ENCODE data around the gene KLRD1.
"Not testable (repeated sequence)": the region's sequence is repeated elsewhere in the genome, so short reads cannot be mapped to it uniquely, and the experiment has no call there.

KLRD1 gene

DNA sequence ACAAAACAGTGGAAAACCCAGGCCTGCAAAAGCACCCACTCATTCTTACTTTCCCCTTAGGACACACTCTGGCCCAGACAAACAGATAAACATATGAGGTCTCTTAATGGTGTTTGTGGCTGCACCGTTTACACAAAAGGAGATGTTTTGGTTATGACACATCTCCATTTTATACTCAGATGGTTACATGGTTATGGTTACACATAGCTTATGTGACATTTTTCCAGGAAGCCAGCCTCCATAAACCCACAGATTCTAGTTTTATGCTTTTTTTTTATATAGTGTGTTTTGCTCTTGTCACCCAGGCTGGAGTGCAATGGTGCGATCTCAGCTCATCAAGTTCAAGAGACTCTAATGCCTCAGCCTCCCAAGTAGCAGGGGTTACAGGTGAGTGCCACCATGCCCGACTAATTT, 3.5 kb upstream of the KLRD1 start:
- DNase-seq (ENCODE audit: extremely low read depth, low read depth): no peak
- TF ChIP-seq, protein P1, sequence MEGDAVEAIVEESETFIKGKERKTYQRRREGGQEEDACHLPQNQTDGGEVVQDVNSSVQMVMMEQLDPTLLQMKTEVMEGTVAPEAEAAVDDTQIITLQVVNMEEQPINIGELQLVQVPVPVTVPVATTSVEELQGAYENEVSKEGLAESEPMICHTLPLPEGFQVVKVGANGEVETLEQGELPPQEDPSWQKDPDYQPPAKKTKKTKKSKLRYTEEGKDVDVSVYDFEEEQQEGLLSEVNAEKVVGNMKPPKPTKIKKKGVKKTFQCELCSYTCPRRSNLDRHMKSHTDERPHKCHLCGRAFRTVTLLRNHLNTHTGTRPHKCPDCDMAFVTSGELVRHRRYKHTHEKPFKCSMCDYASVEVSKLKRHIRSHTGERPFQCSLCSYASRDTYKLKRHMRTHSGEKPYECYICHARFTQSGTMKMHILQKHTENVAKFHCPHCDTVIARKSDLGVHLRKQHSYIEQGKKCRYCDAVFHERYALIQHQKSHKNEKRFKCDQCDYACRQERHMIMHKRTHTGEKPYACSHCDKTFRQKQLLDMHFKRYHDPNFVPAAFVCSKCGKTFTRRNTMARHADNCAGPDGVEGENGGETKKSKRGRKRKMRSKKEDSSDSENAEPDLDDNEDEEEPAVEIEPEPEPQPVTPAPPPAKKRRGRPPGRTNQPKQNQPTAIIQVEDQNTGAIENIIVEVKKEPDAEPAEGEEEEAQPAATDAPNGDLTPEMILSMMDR (IDR thresholded peaks at IDR 0.05; ENCODE audit: low read depth, low read length): no peak

DNA sequence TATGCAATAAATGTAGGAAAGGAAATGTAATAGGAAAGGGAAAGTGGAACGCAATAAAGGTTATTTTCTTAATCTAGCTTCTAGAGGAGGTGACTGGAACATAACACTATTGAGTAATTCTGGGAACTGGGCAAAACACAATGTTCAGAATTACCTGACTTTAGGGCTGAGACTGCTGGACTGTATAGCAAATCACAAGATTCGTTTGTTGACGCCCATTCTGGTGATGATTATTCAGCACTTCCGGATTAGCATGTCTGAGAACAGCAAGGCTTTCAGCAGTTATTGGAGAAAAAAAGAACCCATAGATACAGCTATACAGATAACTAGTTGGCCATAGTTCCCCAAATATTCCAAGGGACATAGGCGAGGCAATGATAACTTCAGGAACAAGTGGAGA, 2.3 kb upstream of the KLRD1 start:
- TF ChIP-seq, protein P1 (IDR thresholded peaks at IDR 0.05; ENCODE audit: low read depth, low read length): no peak
- DNase-seq (ENCODE audit: extremely low read depth, low read depth): no peak

DNA sequence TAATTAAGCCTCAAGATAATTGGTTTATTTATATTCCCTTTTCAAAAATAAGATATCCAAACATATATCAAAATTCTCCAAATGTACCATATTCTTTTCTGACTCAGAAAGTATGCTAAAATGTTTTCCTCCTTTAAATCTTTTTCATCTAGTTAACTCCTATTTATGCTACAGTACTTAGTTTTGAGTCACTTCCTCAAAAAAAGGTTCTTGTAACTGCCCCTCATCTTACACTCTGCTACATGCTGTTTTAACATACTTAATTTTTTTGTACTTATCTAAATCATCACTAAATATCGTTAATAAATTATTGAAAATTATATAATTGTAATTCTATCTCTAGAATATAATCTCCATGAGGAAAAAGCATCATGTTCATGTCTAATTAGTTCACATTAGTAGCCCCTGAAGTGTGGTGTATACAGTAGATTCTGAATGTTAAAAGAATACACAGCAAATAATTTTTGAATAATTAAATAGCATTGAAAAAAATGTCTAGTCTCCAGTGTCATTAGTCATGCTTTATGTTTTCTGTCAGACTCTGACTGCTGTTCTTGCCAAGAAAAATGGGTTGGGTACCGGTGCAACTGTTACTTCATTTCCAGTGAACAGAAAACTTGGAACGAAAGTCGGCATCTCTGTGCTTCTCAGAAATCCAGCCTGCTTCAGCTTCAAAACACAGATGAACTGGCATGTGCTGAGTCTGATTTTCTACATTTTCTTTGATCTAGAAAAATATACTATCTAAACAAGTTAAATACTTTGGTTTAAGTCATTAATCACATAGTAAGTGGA, 3.5 kb downstream of the KLRD1 start:
- DNase-seq (ENCODE audit: extremely low read depth, low read depth): no peak
- TF ChIP-seq, protein P1 (IDR thresholded peaks at IDR 0.05; ENCODE audit: low read depth, low read length): no peak

DNA sequence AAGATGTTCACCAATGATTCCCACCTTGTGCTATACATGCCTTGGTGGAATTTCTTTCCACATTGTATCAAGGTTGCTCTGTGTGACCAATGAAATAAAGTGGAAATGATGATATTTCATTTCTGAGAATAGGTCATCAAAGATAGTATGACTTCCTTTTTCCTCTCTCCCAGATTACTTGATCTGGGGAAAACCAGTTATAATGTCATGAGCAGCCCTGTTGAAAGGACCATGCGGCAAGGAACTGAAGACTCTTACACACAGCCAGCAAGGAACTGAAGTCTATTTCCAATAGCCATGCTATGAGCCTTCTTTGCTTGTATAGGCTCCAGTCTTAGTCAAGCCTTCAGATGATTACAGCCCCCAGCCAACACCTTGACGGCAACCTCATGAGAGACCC, 11.7 kb downstream of the KLRD1 start:
- TF ChIP-seq, protein P1 (IDR thresholded peaks at IDR 0.05; ENCODE audit: low read depth, low read length): no peak
- DNase-seq (ENCODE audit: extremely low read depth, low read depth): no peak

DNA sequence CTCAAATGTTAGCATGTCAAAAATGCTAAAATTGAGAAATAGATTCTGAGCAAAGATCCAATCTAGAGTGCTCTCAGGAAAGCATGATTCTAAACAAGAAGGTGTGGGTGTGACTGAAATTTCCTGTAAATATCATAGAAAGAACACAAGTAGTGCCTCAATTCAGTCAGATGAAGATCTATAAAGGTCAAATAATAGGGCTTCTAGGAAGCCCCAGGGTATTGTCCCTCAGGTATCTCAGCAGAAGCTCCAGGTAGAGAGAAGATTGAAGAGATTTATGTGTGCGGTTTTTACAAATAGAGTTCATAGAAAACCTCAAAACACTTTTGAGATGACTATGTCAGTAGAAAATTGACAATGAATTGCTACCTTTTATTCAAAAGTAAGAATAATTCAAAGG, 13.0 kb downstream of the KLRD1 start:
- no peak for DNase-seq (ENCODE audit: extremely low read depth, low read depth)
- TF ChIP-seq, protein P1 (IDR thresholded peaks at IDR 0.05; ENCODE audit: low read depth, low read length): no peak

DNA sequence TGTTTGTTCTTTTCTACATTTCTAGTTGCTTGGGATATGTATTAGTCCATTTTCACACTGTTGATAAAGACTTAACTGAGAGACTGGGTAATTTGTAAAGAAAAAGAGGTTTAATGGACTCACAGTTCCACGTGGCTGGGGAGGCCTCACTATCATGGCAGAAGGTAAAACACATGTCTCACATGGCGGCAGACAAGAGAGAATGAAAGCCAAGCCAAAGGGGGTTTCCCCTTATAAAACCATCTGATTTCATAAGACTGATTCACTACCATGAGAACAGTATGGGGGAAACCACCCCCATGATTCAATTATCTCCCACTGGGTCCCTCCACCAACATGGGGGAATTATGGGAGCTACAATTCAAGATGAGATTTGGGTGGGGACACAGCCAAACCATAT, 21.0 kb downstream of the KLRD1 start:
- DNase-seq (ENCODE audit: extremely low read depth, low read depth): not testable (repeated sequence)

DNA sequence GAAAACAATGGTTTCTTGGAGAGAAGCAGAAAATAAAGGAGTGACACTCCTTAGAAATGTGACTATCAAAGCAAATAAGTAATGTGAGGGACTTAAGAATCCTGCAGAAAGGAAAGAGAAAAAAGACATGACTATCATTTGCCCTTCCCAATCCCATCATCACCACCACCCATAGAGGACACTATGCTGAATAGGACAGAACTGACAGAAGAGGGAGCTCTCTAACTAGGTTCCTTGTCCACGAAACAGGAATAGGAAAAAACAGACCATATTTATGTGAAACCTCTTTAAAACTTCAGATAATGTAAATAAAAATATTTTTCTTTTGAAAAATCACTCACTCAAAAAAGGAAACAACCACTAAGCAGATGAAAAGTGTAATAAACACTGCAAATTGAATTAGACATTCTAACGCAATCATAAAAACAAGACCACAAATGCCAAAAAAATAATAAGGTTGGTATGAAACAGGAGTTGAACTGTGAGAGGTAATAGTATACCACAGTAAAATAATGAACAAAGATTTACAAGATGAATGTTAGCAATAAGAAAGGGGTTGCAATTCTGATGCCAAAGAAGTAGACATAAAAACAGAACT, 24.1 kb downstream of the KLRD1 start:
- TF ChIP-seq, protein P1 (IDR thresholded peaks at IDR 0.05; ENCODE audit: low read depth, low read length): peak; percentile 85
- peak; percentile 15 for DNase-seq (ENCODE audit: extremely low read depth, low read depth)

DNA sequence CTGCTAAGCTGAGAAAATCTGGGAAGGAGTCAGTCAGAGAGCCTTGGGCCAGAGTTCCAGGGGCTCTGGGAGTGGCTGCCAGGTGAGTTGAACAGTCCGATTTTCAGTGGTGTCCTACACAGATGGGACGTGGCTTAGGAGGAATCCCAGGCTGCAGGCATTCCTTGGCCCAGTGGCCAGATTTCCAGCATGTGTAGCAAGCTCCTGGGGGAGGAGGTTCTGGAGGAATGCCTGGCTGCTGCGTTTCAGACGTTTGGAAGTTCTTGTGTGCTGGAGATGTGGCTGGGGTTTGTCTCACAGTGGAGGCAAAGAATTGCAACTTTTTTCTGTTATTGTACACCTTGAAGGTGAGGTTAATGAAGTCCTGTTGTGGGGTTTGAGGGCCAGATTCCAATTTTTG, 28.5 kb downstream of the KLRD1 start:
- not testable (repeated sequence) for DNase-seq (ENCODE audit: extremely low read depth, low read depth)

DNA sequence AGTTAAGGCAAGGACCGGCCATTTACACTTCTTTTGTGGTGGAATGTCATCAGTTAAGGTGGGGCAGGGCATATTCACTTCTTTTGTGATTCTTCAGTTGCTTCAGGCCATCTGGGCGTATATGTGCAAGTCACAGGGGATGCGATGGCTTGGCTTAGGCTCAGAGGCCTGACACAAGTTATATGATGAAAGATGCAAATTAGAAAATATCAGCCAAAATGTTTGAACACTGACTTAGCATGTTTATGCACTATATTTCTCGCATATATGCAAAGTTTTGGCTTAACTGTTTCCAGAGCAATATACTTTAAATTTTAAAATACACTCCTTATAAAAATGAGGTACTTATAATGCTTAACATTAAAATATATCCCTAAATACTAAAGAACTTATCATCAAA, 30.8 kb downstream of the KLRD1 start:
- DNase-seq (ENCODE audit: extremely low read depth, low read depth): not testable (repeated sequence)

Measured in AG09319 (cell line).